NB4 (cell line): Measurements from ENCODE around the gene ALPK1.

Source experiments
- CTCF ChIP-seq: IDR thresholded peaks from one replicate; pipeline ENCODE4 v1.5.1; 2012; ENCODE audit warnings: low read depth, low read length
- MAX ChIP-seq: IDR thresholded peaks from 2 replicates; pipeline ENCODE4 v1.6.1; 2011; ENCODE audit warnings: low read depth, low read length
- MYC ChIP-seq: IDR thresholded peaks from 2 replicates; pipeline ENCODE4 v1.6.1; 2011; ENCODE audit warnings: low read depth, low read length
- POLR2A ChIP-seq: IDR thresholded peaks from 2 replicates; pipeline ENCODE4 v1.6.1; 2011; ENCODE audit warnings: mild to moderate bottlenecking; ENCODE audit not compliant: insufficient read length; ENCODE audit errors: extremely low read depth

GRCh38 chr4:112355662-112356061, 58.5 kb downstream of the ALPK1 start:
- TF ChIP-seq CTCF (no peak), POLR2A (no peak), MAX (no peak), MYC (no peak)
